HepG2 (cell line): ENCODE data around the gene TTLL4. TPM values are rescaled to one million over a fixed set of nuclear protein-coding genes. Genes with fewer than 3 reads are reported as not detected.
A peak's percentile ranks its signal among the peaks of the same experiment; 100 is the strongest.

Experiments
- ATF6 ChIP-seq: sonication (generic); formaldehyde crosslinking; conservative IDR thresholded peaks from 2 replicates; pipeline ENCODE4 v1.4.0; 2020; ENCODE audit warnings: missing genetic modification reagents
- CHCHD3 ChIP-seq: sonication (generic); formaldehyde crosslinking; IDR thresholded peaks from 2 replicates; pipeline ENCODE4 v1.8.0; 2022; ENCODE audit warnings: mild to moderate bottlenecking, missing genetic modification reagents, moderate library complexity
- CHD2 ChIP-seq: IDR thresholded peaks from 2 replicates; pipeline ENCODE4 v1.6.1; 2011; ENCODE audit warnings: low read depth, low read length, improper control_type of control experiment
- DPF2 ChIP-seq: sonication (generic); formaldehyde crosslinking; IDR thresholded peaks from 2 replicates; pipeline ENCODE4 v1.4.0; 2020; ENCODE audit warnings: mild to moderate bottlenecking, low read depth, missing genetic modification reagents, borderline replicate concordance
- HOXA5 ChIP-seq: sonication (generic); formaldehyde crosslinking; IDR thresholded peaks from 2 replicates; pipeline ENCODE4 v1.4.0; 2020; ENCODE audit warnings: missing genetic modification reagents
- KAT8 ChIP-seq: IDR thresholded peaks from 2 replicates; pipeline ENCODE4 v1.6.1; 2016; ENCODE audit warnings: missing genetic modification reagents, missing compliant biosample characterization
- KDM5B ChIP-seq: sonication (generic); formaldehyde crosslinking; IDR thresholded peaks from 2 replicates; pipeline ENCODE4 v1.4.0; 2020; ENCODE audit warnings: missing genetic modification reagents, mild to moderate bottlenecking, borderline replicate concordance
- MAF1 ChIP-seq: sonication (generic); formaldehyde crosslinking; IDR thresholded peaks from 2 replicates; pipeline ENCODE4 v1.5.0; 2020; ENCODE audit warnings: missing genetic modification reagents, borderline replicate concordance
- RBFOX2 ChIP-seq: fragments of 200-400 bp; formaldehyde crosslinking; IDR thresholded peaks from 2 replicates; pipeline ENCODE4 v1.6.1; 2017; ENCODE audit warnings: low read depth, mild to moderate bottlenecking, low read length
- SCMH1 ChIP-seq: sonication (generic); formaldehyde crosslinking; IDR thresholded peaks from 2 replicates; pipeline ENCODE4 v1.9.0; 2021; ENCODE audit warnings: missing genetic modification reagents, mild to moderate bottlenecking, borderline replicate concordance
- TBX2 ChIP-seq: sonication (generic); formaldehyde crosslinking; IDR thresholded peaks from 2 replicates; pipeline ENCODE4 v1.5.0; 2020; ENCODE audit warnings: missing genetic modification reagents, mild to moderate bottlenecking, borderline replicate concordance
- ZNF3 ChIP-seq: IDR thresholded peaks from 2 replicates; pipeline ENCODE4 v1.7.0; 2017; ENCODE audit warnings: inconsistent platforms
- ZNF326 ChIP-seq: sonication (generic); formaldehyde crosslinking; IDR thresholded peaks from 2 replicates; pipeline ENCODE4 v1.4.0; 2020; ENCODE audit warnings: missing genetic modification reagents, borderline replicate concordance
- ZNF672 ChIP-seq: sonication (generic); formaldehyde crosslinking; IDR thresholded peaks from 2 replicates; pipeline ENCODE4 v1.8.1; 2022; ENCODE audit warnings: missing genetic modification reagents
- ZNF704 ChIP-seq: sonication (generic); formaldehyde crosslinking; IDR thresholded peaks from 2 replicates; pipeline ENCODE4 v1.8.1; 2023; ENCODE audit warnings: mild to moderate bottlenecking, inconsistent platforms, moderate library complexity, missing genetic modification reagents, borderline replicate concordance
- polyA plus RNA-seq, 8 experiments: library from polyadenylated mRNA; depleted of rRNA in 3 of 8; stranded (reverse) in 7 of 8; unstranded in 1 of 8; fragments of >200 nt; fragmentation: Illumina TruSeq in 4 of 8; extraction: Trizol in 4 of 8; gene quantifications; 2 replicates each; pipeline versions ENCODE4 v1.2.1 to v1.2.3, GENCODE V29; 2011 to 2016; ENCODE audit warnings: low read depth in 4 of 8, missing spikeins in 1 of 8, mixed read lengths in 1 of 8; ENCODE audit not compliant: insufficient read depth in 1 of 8
- total RNA-seq, 5 experiments: library from RNA; depleted of rRNA; stranded (reverse); fragments of >200 nt; fragmentation: Illumina TruSeq; extraction: Trizol; gene quantifications; 2 replicates each; pipeline ENCODE4 v1.2.3, GENCODE V29; 2016; ENCODE audit warnings: low read depth in 1 of 5
- TF ChIP-seq, protein P1 (sequence below): sonication (generic); formaldehyde crosslinking; IDR thresholded peaks from 2 replicates; pipeline ENCODE4 v1.4.0; 2020; ENCODE audit warnings: mild to moderate bottlenecking, missing genetic modification reagents
- TF ChIP-seq, protein P2 (sequence below): IDR thresholded peaks from 2 replicates; pipeline ENCODE4 v1.6.1; 2016; ENCODE audit warnings: mild to moderate bottlenecking
- TF ChIP-seq, protein P3 (sequence below): sonication (generic); formaldehyde crosslinking; IDR thresholded peaks from 2 replicates; pipeline ENCODE4 v1.4.0; 2020; ENCODE audit warnings: missing genetic modification reagents
- TF ChIP-seq, protein P4 (sequence below): fragments of 450-650 bp; IDR thresholded peaks from 2 replicates; pipeline ENCODE4 v1.6.1; 2016

Gene TTLL4
- total and polyA plus RNA-seq, 2 of the 13 experiments (the other 11 are each of a cell fraction or from before 2014, with no cell fraction given): 77.5 to 84.6 TPM

- TF ChIP-seq HOXA5 (CRISPR knock-in tag) (peak; percentile 94), SCMH1 (CRISPR knock-in tag) (no peak), MAF1 (no peak; the same call in 1 of the 2 replicates), RBFOX2 (0 out of 2 replicates have a peak, but pooled peaks have one; percentile 12), ZNF672 (no peak; the same call in 1 of the 2 replicates), ZNF704 (0 out of 2 replicates have a peak, but pooled peaks have one; percentile 78), CHD2 (peak; percentile 60; the same call in 1 of the 2 replicates), ZNF3 (peak; percentile 55), KDM5B (peak; percentile 58; the same call in 1 of the 2 replicates), DPF2 (CRISPR knock-in tag) (peak; percentile 98), ZNF326 (CRISPR knock-in tag) (no peak), ATF6 (no peak), CHCHD3 (peak; percentile 57; the same call in 1 of the 2 replicates), KAT8 (CRISPR knock-in tag) (peak; percentile 87), TBX2 (CRISPR knock-in tag) (peak; percentile 100)
- TF ChIP-seq, protein P1, sequence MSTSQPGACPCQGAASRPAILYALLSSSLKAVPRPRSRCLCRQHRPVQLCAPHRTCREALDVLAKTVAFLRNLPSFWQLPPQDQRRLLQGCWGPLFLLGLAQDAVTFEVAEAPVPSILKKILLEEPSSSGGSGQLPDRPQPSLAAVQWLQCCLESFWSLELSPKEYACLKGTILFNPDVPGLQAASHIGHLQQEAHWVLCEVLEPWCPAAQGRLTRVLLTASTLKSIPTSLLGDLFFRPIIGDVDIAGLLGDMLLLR: no peak
- TF ChIP-seq, protein P2, sequence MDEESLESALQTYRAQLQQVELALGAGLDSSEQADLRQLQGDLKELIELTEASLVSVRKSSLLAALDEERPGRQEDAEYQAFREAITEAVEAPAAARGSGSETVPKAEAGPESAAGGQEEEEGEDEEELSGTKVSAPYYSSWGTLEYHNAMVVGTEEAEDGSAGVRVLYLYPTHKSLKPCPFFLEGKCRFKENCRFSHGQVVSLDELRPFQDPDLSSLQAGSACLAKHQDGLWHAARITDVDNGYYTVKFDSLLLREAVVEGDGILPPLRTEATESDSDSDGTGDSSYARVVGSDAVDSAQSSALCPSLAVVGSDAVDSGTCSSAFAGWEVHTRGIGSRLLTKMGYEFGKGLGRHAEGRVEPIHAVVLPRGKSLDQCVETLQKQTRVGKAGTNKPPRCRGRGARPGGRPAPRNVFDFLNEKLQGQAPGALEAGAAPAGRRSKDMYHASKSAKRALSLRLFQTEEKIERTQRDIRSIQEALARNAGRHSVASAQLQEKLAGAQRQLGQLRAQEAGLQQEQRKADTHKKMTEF (CRISPR knock-in tag): peak; percentile 98
- TF ChIP-seq, protein P3, sequence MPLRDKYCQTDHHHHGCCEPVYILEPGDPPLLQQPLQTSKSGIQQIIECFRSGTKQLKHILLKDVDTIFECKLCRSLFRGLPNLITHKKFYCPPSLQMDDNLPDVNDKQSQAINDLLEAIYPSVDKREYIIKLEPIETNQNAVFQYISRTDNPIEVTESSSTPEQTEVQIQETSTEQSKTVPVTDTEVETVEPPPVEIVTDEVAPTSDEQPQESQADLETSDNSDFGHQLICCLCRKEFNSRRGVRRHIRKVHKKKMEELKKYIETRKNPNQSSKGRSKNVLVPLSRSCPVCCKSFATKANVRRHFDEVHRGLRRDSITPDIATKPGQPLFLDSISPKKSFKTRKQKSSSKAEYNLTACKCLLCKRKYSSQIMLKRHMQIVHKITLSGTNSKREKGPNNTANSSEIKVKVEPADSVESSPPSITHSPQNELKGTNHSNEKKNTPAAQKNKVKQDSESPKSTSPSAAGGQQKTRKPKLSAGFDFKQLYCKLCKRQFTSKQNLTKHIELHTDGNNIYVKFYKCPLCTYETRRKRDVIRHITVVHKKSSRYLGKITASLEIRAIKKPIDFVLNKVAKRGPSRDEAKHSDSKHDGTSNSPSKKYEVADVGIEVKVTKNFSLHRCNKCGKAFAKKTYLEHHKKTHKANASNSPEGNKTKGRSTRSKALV (CRISPR knock-in tag): peak; percentile 86; the same call in 1 of the 2 replicates
- TF ChIP-seq, protein P4, sequence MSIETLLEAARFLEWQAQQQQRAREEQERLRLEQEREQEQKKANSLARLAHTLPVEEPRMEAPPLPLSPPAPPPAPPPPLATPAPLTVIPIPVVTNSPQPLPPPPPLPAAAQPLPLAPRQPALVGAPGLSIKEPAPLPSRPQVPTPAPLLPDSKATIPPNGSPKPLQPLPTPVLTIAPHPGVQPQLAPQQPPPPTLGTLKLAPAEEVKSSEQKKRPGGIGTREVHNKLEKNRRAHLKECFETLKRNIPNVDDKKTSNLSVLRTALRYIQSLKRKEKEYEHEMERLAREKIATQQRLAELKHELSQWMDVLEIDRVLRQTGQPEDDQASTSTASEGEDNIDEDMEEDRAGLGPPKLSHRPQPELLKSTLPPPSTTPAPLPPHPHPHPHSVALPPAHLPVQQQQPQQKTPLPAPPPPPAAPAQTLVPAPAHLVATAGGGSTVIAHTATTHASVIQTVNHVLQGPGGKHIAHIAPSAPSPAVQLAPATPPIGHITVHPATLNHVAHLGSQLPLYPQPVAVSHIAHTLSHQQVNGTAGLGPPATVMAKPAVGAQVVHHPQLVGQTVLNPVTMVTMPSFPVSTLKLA: no peak; the same call in 1 of the 2 replicates
These were observed 45.2 kb downstream of the TTLL4 start (continued) for GRCh38 chr2:218755567-218756404.
